ENCODE data around the gene SDHAF3. TPM values are rescaled to one million over a fixed set of nuclear protein-coding genes. Genes with fewer than 3 reads are reported as not detected.

The SDHAF3 gene
- total and polyA plus RNA-seq, 10 donors = 5.1 to 18.7 (median 12.0) TPM

GRCh38 chr7:97126483-97127171 lies 9.1 kb downstream of the SDHAF3 start:
- Histone ChIP-seq H3K36me3 (peaks cover 0 to 7% (median 0%) of the 10 kb centered on the region in 6 donors), H3K27me3 (replicated peaks in 1 of 7) (no peaks in the 10 kb centered on the region), H3K4me1 (no peaks in the 10 kb centered on the region), H3K4me3 (no peak overlapping the region), H3K9me3 (peaks cover 0 to 12% (median 9%) of the 10 kb centered on the region in 8 donors), H3K27ac (no peak overlapping the region)
- TF ChIP-seq POLR2A (IDR thresholded peaks at IDR 0.05) (no peak), CTCF (IDR thresholded peaks at IDR 0.05 in 8 of 11, conservative IDR thresholded peaks at IDR 0.05 in 3 of 11) (no peak)
- intact Hi-C loops (cut with DNase I; ENCODE audit: low total_unique reads) = no loop called here
- 83 to 92% (median 91%) methylated on average over 14 to 15 of the region's 15 CpGs for WGBS, 5 donors
- DNase-seq = no peak

- no peaks in the 10 kb centered on the region for H3K4me1 ChIP-seq
- intact Hi-C loops (cut with DNase I; ENCODE audit: low total_unique reads) = no loop called here
- peaks cover 0 to 7% (median 0%) of the 10 kb centered on the region in 6 donors for H3K36me3 ChIP-seq
- H3K27me3 ChIP-seq (replicated peaks in 1 of 7) = no peaks in the 10 kb centered on the region
- TF ChIP-seq CTCF (IDR thresholded peaks at IDR 0.05 in 8 of 11, conservative IDR thresholded peaks at IDR 0.05 in 3 of 11) (no peak), POLR2A (IDR thresholded peaks at IDR 0.05) (no peak), POLR2AphosphoS5 (IDR thresholded peaks at IDR 0.05) (no peak)
- no peak overlapping the region for H3K4me3 ChIP-seq
- H3K9me3 ChIP-seq = peaks cover 0 to 12% (median 7%) of the 10 kb centered on the region in 8 donors
- H3K27ac ChIP-seq = no peak overlapping the region
- no peak for DNase-seq
- WGBS, 5 donors = 95 to 100% (median 97%) methylated on average over 1 of the region's 1 CpG
Measured at GRCh38 chr7:97128736-97129135, 11.2 kb downstream of the SDHAF3 start.

- no peak for TF ChIP-seq POLR2AphosphoS5 (IDR thresholded peaks at IDR 0.05)
- TF ChIP-seq POLR2A (IDR thresholded peaks at IDR 0.05) = no peak
- TF ChIP-seq CTCF (IDR thresholded peaks at IDR 0.05 in 8 of 11, conservative IDR thresholded peaks at IDR 0.05 in 3 of 11) = no peak
Measured at GRCh38 chr7:97130417-97131139, 13.1 kb downstream of the SDHAF3 start.

GRCh38 chr7:97133159-97133558 lies 15.7 kb downstream of the SDHAF3 start:
- Histone ChIP-seq H3K36me3 (peaks cover 0 to 8% (median 0%) of the 10 kb centered on the region in 6 donors), H3K9me3 (peaks cover 0 to 4% (median 1%) of the 10 kb centered on the region in 8 donors), H3K27me3 (replicated peaks in 1 of 7) (no peaks in the 10 kb centered on the region), H3K4me1 (no peaks in the 10 kb centered on the region), H3K27ac (no peak overlapping the region), H3K4me3 (no peak overlapping the region)
- intact Hi-C loops (cut with DNase I; ENCODE audit: low total_unique reads) = no loop called here
- TF ChIP-seq CTCF (IDR thresholded peaks at IDR 0.05 in 8 of 11, conservative IDR thresholded peaks at IDR 0.05 in 3 of 11) = no peak
- no peak for TF ChIP-seq POLR2A (IDR thresholded peaks at IDR 0.05)
- no peak for TF ChIP-seq POLR2AphosphoS5 (IDR thresholded peaks at IDR 0.05)
- DNase-seq = no peak
- 79 to 95% (median 89%) methylated on average over 2 of the region's 2 CpGs for WGBS, 5 donors

More at GRCh38 chr7:97130417-97131139, 13.1 kb downstream of the SDHAF3 start:
- DNase-seq = no peak
- H3K27ac ChIP-seq = no peak overlapping the region
- intact Hi-C loops (cut with DNase I; ENCODE audit: low total_unique reads) = no loop called here
- H3K27me3 ChIP-seq (replicated peaks in 1 of 7) = no peaks in the 10 kb centered on the region
- no peak overlapping the region for H3K4me3 ChIP-seq
- no peaks in the 10 kb centered on the region for H3K4me1 ChIP-seq
- H3K36me3 ChIP-seq = peaks cover 0 to 7% (median 0%) of the 10 kb centered on the region in 6 donors
- 76 to 86% (median 81%) methylated on average over 4 to 6 of the region's 6 CpGs for WGBS, 5 donors
- peaks cover 0 to 2% (median 0%) of the 10 kb centered on the region in 8 donors for H3K9me3 ChIP-seq
